AG09309 (cell line): ENCODE data around the gene YJEFN3.
A peak's percentile ranks its signal among the peaks of the same experiment; 100 is the strongest.

ENCODE experiments used
- DNase-seq: peaks from one replicate; pipeline ENCODE4 v3.0.0-alpha.2; 2010; ENCODE audit warnings: low read depth
- H3K4me3 ChIP-seq: 2 replicates; pipeline ENCODE4 v1.5.1; 2011; ENCODE audit warnings: mild to moderate bottlenecking, low read depth, low read length, moderate library complexity; ENCODE audit not compliant: control insufficient read depth
- CTCF ChIP-seq: IDR thresholded peaks from 2 replicates; pipeline ENCODE4 v1.5.1; 2011; ENCODE audit warnings: mild to moderate bottlenecking, low read depth, low read length, inconsistent platforms; ENCODE audit not compliant: insufficient read depth, control insufficient read depth; ENCODE audit errors: missing control alignments

The YJEFN3 gene

GRCh38 chr19:19487077-19487949 lies 41.4 kb upstream of the YJEFN3 start:
- no peak for TF ChIP-seq CTCF
- H3K4me3 ChIP-seq: no peak overlapping the region
- DNase-seq: no peak

- no peak overlapping the region for H3K4me3 ChIP-seq
- no peak for TF ChIP-seq CTCF
- DNase-seq: no peak
Measured at GRCh38 chr19:19487950-19488874, 40.5 kb upstream of the YJEFN3 start.

- H3K4me3 ChIP-seq: no peak overlapping the region; the same call in 1 of the 2 replicates
- DNase-seq: peak; percentile 87
Measured at GRCh38 chr19:19488875-19489690, 39.6 kb upstream of the YJEFN3 start.

GRCh38 chr19:19489804-19490204 lies 38.9 kb upstream of the YJEFN3 start:
- no peak for TF ChIP-seq CTCF
- DNase-seq: no peak
- no peak overlapping the region for H3K4me3 ChIP-seq

More at GRCh38 chr19:19488875-19489690, 39.6 kb upstream of the YJEFN3 start:
- TF ChIP-seq CTCF: no peak

- peak; percentile 78 for TF ChIP-seq CTCF
- DNase-seq: peak; percentile 55
- no peak overlapping the region for H3K4me3 ChIP-seq
Measured at GRCh38 chr19:19490214-19490968, 38.3 kb upstream of the YJEFN3 start.
